Measurements from ENCODE around the gene THAP5.
"Not testable (repeated sequence)": the region's sequence is repeated elsewhere in the genome, so short reads cannot be mapped to it uniquely, and the experiment has no call there.

GRCh38 chr7:108538236-108538635 lies 31.3 kb downstream of the THAP5 start:
- TF ChIP-seq CTCF (IDR thresholded peaks at IDR 0.05); SMAD4 (CRISPR knock-in tag; IDR thresholded peaks at IDR 0.05); TEAD4 (CRISPR knock-in tag; IDR thresholded peaks at IDR 0.05); ATF1 (CRISPR knock-in tag; IDR thresholded peaks at IDR 0.05); NR3C1 (CRISPR knock-in tag; conservative IDR thresholded peaks at IDR 0.05; ENCODE audit: low read depth); ETV6 (CRISPR knock-in tag; IDR thresholded peaks at IDR 0.05); ATF3 (CRISPR knock-in tag; conservative IDR thresholded peaks at IDR 0.05); HMGXB4 (CRISPR knock-in tag; IDR thresholded peaks at IDR 0.05); CREB1 (CRISPR knock-in tag; IDR thresholded peaks at IDR 0.05); PRDM15 (CRISPR knock-in tag; IDR thresholded peaks at IDR 0.05); ERG (CRISPR knock-in tag; IDR thresholded peaks at IDR 0.05); ZNF232 (CRISPR knock-in tag; IDR thresholded peaks at IDR 0.05); MAX (CRISPR knock-in tag; IDR thresholded peaks at IDR 0.05); CBFB (CRISPR knock-in tag; IDR thresholded peaks at IDR 0.05; ENCODE audit: low read depth): not testable (repeated sequence)
